Measurements from ENCODE around the gene MRGPRG. TPM values are rescaled to one million over a fixed set of nuclear protein-coding genes. Genes with fewer than 3 reads are reported as not detected.

MRGPRG gene
- total and polyA plus RNA-seq, 2 donors (not counting 1 experiment from before 2014, with no cell fraction given): not detected

DNA sequence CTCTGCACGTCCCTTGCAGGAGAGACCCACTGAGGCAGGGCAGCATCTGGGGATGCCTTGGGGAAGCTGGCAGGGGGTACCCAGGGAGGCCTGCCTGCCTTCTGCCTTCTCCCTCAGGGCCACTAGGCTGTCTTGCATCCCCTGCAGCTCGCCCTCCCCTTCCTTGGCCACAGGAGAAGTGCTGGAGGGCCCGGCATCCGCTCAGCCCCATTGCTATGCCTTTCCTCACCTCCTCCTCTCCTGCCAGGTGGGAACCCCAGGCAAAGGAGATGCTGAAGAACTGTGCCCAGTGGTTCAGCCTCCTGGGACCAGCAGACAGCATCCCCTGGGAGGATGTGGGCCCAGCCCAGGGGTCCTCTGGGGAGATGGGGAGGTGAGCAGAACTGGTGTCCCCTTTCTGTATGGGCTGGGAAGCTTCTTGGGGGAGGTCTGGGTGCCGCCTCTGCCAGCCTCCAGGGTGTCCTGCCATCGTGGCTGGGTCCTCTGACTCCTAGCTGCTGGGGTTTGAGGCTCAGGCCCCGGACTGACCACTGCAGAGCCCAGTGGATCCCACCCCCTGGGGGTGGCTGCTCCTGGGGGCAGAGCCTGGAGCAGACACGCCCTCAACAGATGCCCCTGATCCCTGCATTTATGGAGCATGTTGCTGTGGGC, 20.6 kb downstream of the MRGPRG start:
- Histone ChIP-seq H3K4me2 (ENCODE audit: extremely low read depth, insufficient read depth, low read length) (no peak overlapping the region), H2AFZ (ENCODE audit: low read length) (no peak overlapping the region), H3K4me3 (replicated peaks in 1 of 4; ENCODE audit: control extremely low read depth in 1 of 4, insufficient read depth in 1 of 4, low read depth in 3 of 4, low read length in 4 of 4) (no peak overlapping the region), H3K36me3 (ENCODE audit: control insufficient read depth, insufficient read depth, low read length) (no peaks in the 10 kb centered on the region), H3K4me1 (ENCODE audit: control insufficient read depth, extremely low read depth, insufficient read depth, low read length) (no peaks in the 10 kb centered on the region), H3K79me2 (ENCODE audit: control insufficient read depth, insufficient read depth, low read length) (no peaks in the 10 kb centered on the region), H3K9ac (ENCODE audit: insufficient read depth, low read length) (no peak overlapping the region), H3K27ac (ENCODE audit: insufficient read depth, low read length) (no peak overlapping the region), H3K9me3 (ENCODE audit: control insufficient read depth, insufficient read depth, low read depth, low read length) (no peaks in the 10 kb centered on the region), H3K27me3 (ENCODE audit: control insufficient read depth, insufficient read depth, low read length) (peaks cover 16% of the 10 kb centered on the region), H4K20me1 (ENCODE audit: control insufficient read depth, extremely low read depth, insufficient read depth, low read length) (no peaks in the 10 kb centered on the region)
- DNase-seq (ENCODE audit: low read depth in 2 of 2): no peak
- no peak for TF ChIP-seq EZH2 (IDR thresholded peaks at IDR 0.05; ENCODE audit: low read length, missing control alignments)
- TF ChIP-seq, protein P1, sequence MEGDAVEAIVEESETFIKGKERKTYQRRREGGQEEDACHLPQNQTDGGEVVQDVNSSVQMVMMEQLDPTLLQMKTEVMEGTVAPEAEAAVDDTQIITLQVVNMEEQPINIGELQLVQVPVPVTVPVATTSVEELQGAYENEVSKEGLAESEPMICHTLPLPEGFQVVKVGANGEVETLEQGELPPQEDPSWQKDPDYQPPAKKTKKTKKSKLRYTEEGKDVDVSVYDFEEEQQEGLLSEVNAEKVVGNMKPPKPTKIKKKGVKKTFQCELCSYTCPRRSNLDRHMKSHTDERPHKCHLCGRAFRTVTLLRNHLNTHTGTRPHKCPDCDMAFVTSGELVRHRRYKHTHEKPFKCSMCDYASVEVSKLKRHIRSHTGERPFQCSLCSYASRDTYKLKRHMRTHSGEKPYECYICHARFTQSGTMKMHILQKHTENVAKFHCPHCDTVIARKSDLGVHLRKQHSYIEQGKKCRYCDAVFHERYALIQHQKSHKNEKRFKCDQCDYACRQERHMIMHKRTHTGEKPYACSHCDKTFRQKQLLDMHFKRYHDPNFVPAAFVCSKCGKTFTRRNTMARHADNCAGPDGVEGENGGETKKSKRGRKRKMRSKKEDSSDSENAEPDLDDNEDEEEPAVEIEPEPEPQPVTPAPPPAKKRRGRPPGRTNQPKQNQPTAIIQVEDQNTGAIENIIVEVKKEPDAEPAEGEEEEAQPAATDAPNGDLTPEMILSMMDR (conservative IDR thresholded peaks at IDR 0.05 in 1 of 2, IDR thresholded peaks at IDR 0.05 in 1 of 2; ENCODE audit: low read depth in 1 of 2, low read length in 2 of 2): no peak

DNA sequence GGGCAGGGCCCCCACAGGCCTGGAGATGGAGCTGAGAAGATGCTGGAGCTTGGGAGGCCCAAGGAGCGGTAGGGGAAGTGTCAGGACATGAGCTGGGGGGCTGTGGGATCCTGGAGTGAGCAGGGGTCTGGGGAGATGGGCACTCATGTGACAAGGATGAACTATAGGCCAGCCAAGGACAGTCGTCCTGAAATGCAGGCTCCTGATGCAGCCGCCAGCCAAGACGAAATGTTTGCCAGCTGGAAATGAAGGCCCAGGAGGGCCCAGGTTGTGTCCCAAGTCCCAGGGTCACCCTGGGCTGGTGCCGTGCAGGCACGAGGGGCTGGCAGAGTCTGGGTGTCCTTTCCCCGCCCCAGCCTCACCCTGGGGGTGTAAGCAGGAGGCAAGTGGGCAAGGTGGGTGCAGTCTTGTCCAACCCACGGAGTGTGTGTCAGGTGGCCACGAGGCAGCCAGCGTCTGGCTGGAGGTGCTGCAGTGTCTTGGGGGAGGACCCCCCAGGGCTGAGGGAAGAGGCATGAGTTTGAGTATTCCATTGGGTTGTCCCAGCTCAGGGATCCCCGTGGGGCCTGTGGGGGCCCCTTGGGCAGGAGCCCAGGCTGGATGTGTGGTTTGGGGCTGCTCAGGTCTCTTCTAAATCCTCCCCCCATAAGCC, 21.4 kb downstream of the MRGPRG start:
- H3K27ac ChIP-seq (ENCODE audit: insufficient read depth, low read length): no peak overlapping the region
- peaks cover 10% of the 10 kb centered on the region for H3K27me3 ChIP-seq (ENCODE audit: control insufficient read depth, insufficient read depth, low read length)
- no peak overlapping the region for H2AFZ ChIP-seq (ENCODE audit: low read length)
- no peak for DNase-seq (ENCODE audit: low read depth in 2 of 2)
- H3K36me3 ChIP-seq (ENCODE audit: control insufficient read depth, insufficient read depth, low read length): no peaks in the 10 kb centered on the region
- H3K4me2 ChIP-seq (ENCODE audit: extremely low read depth, insufficient read depth, low read length): no peak overlapping the region
- TF ChIP-seq, protein P1 (conservative IDR thresholded peaks at IDR 0.05 in 1 of 2, IDR thresholded peaks at IDR 0.05 in 1 of 2; ENCODE audit: low read depth in 1 of 2, low read length in 2 of 2): no peak
- no peak for TF ChIP-seq EZH2 (IDR thresholded peaks at IDR 0.05; ENCODE audit: low read length, missing control alignments)
- H3K9me3 ChIP-seq (ENCODE audit: control insufficient read depth, insufficient read depth, low read depth, low read length): no peaks in the 10 kb centered on the region
- no peaks in the 10 kb centered on the region for H4K20me1 ChIP-seq (ENCODE audit: control insufficient read depth, extremely low read depth, insufficient read depth, low read length)
- H3K79me2 ChIP-seq (ENCODE audit: control insufficient read depth, insufficient read depth, low read length): no peaks in the 10 kb centered on the region
- H3K4me3 ChIP-seq (replicated peaks in 1 of 4; ENCODE audit: control extremely low read depth in 1 of 4, insufficient read depth in 1 of 4, low read depth in 3 of 4, low read length in 4 of 4): no peak overlapping the region
- no peaks in the 10 kb centered on the region for H3K4me1 ChIP-seq (ENCODE audit: control insufficient read depth, extremely low read depth, insufficient read depth, low read length)
- no peak overlapping the region for H3K9ac ChIP-seq (ENCODE audit: insufficient read depth, low read length)

DNA sequence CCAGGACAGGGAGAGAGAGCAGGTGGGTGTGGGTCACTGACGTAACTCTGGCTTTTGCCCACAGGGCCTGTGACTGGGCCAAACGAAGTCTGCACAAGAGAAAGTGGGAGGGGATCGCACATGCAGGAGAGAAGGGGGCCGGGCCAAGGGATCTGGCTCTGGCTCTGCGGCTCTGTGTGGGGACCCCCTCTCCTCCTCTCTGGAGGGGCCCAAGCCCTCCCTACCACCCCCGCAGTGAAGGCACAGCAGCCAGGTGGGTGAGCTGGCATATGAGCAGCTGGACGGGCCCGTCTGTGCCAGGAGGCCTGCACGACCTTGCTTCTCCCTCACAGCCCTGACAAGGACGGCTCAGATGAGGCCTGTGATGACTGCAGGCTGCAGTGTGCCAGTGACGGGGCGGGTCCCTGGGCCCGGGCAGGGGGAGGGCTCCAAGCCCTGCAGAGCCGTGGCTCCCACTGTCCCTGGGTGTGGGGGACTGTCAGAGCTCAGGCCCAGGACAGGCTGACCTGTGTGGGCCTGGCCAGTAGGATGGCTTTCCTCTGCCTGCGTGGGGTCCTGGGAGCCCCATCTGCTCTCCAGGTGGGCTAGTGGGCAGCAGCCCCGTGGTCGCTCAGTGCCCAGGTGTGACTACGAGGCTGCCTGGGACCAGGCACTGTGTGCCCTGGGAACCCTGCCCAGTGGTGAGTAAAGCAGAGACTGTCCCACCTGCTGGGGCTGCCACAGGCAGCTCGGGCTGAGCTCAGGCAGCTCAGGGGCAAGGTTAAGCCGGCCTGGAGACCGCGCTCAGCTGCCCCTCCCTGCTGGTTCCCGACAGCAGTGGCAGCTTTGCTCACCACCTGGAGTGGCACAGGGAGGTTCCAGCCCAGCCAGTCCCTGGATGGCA, 22.2 kb downstream of the MRGPRG start:
- Histone ChIP-seq H3K4me1 (ENCODE audit: control insufficient read depth, extremely low read depth, insufficient read depth, low read length) (no peaks in the 10 kb centered on the region), H3K4me3 (replicated peaks in 1 of 4; ENCODE audit: control extremely low read depth in 1 of 4, insufficient read depth in 1 of 4, low read depth in 3 of 4, low read length in 4 of 4) (no peak overlapping the region), H3K9me3 (ENCODE audit: control insufficient read depth, insufficient read depth, low read depth, low read length) (no peaks in the 10 kb centered on the region), H3K27me3 (ENCODE audit: control insufficient read depth, insufficient read depth, low read length) (peaks cover 2% of the 10 kb centered on the region), H3K9ac (ENCODE audit: insufficient read depth, low read length) (no peak overlapping the region), H3K79me2 (ENCODE audit: control insufficient read depth, insufficient read depth, low read length) (no peaks in the 10 kb centered on the region), H4K20me1 (ENCODE audit: control insufficient read depth, extremely low read depth, insufficient read depth, low read length) (no peaks in the 10 kb centered on the region), H3K4me2 (ENCODE audit: extremely low read depth, insufficient read depth, low read length) (no peak overlapping the region), H3K36me3 (ENCODE audit: control insufficient read depth, insufficient read depth, low read length) (no peaks in the 10 kb centered on the region), H3K27ac (ENCODE audit: insufficient read depth, low read length) (no peak overlapping the region), H2AFZ (ENCODE audit: low read length) (no peak overlapping the region)
- DNase-seq (ENCODE audit: low read depth in 2 of 2): no peak
- TF ChIP-seq, protein P1 (conservative IDR thresholded peaks at IDR 0.05 in 1 of 2, IDR thresholded peaks at IDR 0.05 in 1 of 2; ENCODE audit: low read depth in 1 of 2, low read length in 2 of 2): no peak
- TF ChIP-seq EZH2 (IDR thresholded peaks at IDR 0.05; ENCODE audit: low read length, missing control alignments): no peak

All from fibroblast of lung (primary cell).